OCI-LY7 (cell line): ENCODE data around the gene FRMD6. TPM values are rescaled to one million over a fixed set of nuclear protein-coding genes. Genes with fewer than 3 reads are reported as not detected.
"Not testable (repeated sequence)": the region's sequence is repeated elsewhere in the genome, so short reads cannot be mapped to it uniquely, and the experiment has no call there.

Source experiments
- BruUV-seq: library from RNA; stranded (reverse); fragments of 400-500 nt; replicated peaks from 2 replicates; lab custom pipeline; 2021; lab: Mats Ljungman, UMichigan
- CTCF ChIA-PET: fragments of 300-600 bp; sonication (Branson Sonifier 250); formaldehyde crosslinking; loops from one replicate; lab custom pipeline; 2022; ENCODE audit warnings: antibody characterized with exemption; ENCODE audit not compliant: unreplicated experiment; lab: Charles Lee
- POLR2A ChIA-PET: fragments of 300-600 bp; sonication (Branson Sonifier 250); formaldehyde crosslinking; loops from one replicate; lab custom pipeline; 2022; ENCODE audit warnings: antibody characterized with exemption; lab: Charles Lee
- DNase-seq: peaks from one replicate; pipeline ENCODE4 v3.0.0-alpha.2; 2015; ENCODE audit warnings: low spot score
- H2AFZ ChIP-seq: fragments of 200-600 bp; sonication (generic), shearing (Covaris generic); 2 replicates; pipeline ENCODE4 v1.6.1; 2014; ENCODE audit warnings: mild to moderate bottlenecking, antibody characterized with exemption, low read length, moderate library complexity
- H3K27ac ChIP-seq: fragments of 200-600 bp; sonication (generic); 2 replicates; pipeline ENCODE4 v1.5.1; 2014; ENCODE audit warnings: mixed run types, low read depth, mild to moderate bottlenecking, moderate library complexity, low read length, inconsistent platforms; ENCODE audit not compliant: poor library complexity, severe bottlenecking
- H3K36me3 ChIP-seq: fragments of 200-600 bp; sonication (generic); 2 replicates; pipeline ENCODE4 v1.6.1; 2014; ENCODE audit warnings: mild to moderate bottlenecking, antibody characterized with exemption, low read length, moderate library complexity, mixed read lengths; ENCODE audit not compliant: insufficient read depth
- H3K4me1 ChIP-seq: fragments of 200-600 bp; sonication (generic); 2 replicates; pipeline ENCODE4 v1.5.1; 2014; ENCODE audit warnings: mild to moderate bottlenecking, low read length; ENCODE audit not compliant: insufficient read depth, poor library complexity, severe bottlenecking
- H3K4me2 ChIP-seq: fragments of 200-600 bp; sonication (generic); 2 replicates; pipeline ENCODE4 v1.6.1; 2014; ENCODE audit warnings: mild to moderate bottlenecking, low read length
- H3K4me3 ChIP-seq: fragments of 200-600 bp; sonication (generic); 2 replicates; pipeline ENCODE4 v1.5.1; 2014; ENCODE audit warnings: mild to moderate bottlenecking, low read depth, low read length; ENCODE audit not compliant: poor library complexity, severe bottlenecking
- H3K79me2 ChIP-seq: fragments of 200-600 bp; sonication (generic); 2 replicates; pipeline ENCODE4 v1.6.1; 2016; ENCODE audit warnings: low read depth, mild to moderate bottlenecking, low read length, moderate library complexity, mixed read lengths; ENCODE audit not compliant: insufficient read depth
- H3K9me2 ChIP-seq: fragments of 200-600 bp; sonication (generic); 2 replicates; pipeline ENCODE4 v1.6.1; 2016; ENCODE audit warnings: mild to moderate bottlenecking, low read length, mixed read lengths; ENCODE audit not compliant: insufficient read depth
- H3K9me3 ChIP-seq: fragments of 200-600 bp; sonication (generic); 2 replicates; pipeline ENCODE4 v1.6.1; 2014; ENCODE audit warnings: mild to moderate bottlenecking, mixed run types, low read length, mixed read lengths
- H4K20me1 ChIP-seq: fragments of 200-600 bp; sonication (generic); 2 replicates; pipeline ENCODE4 v1.6.1; 2014; ENCODE audit warnings: mild to moderate bottlenecking, antibody characterized with exemption, low read length, moderate library complexity, mixed read lengths; ENCODE audit not compliant: insufficient read depth
- CTCF ChIP-seq: fragments of 200-600 bp; sonication (generic); conservative IDR thresholded peaks from 2 replicates; pipeline ENCODE4 v1.5.1; 2014; ENCODE audit warnings: mild to moderate bottlenecking, antibody characterized with exemption, low read length, moderate library complexity, mixed read lengths
- EZH2phosphoT487 ChIP-seq: fragments of 200-600 bp; sonication (generic); IDR thresholded peaks from 2 replicates; pipeline ENCODE4 v1.6.1; 2018; ENCODE audit warnings: low read depth, borderline replicate concordance, mild to moderate bottlenecking, mixed run types, antibody characterized with exemption, low read length, moderate library complexity, mixed read lengths
- intact Hi-C: fragments of 100-400 bp; cut with micrococcal nuclease; formaldehyde crosslinking; loops from one replicate; pipeline ENCODE4 v1.10.0; 2022; ENCODE audit not compliant: unreplicated experiment
- total RNA-seq, 2 experiments: library from RNA; depleted of rRNA in 1 of 2; stranded (reverse); fragments of >200 nt in 1 of 2; shearing (Covaris generic) in 1 of 2; gene quantifications; 2 replicates each; pipeline ENCODE4 v1.2.3, GENCODE V29; 2014 to 2022

Gene FRMD6
- total RNA-seq, 2 experiments from 2014 or later: 4.4 to 12.3 TPM

DNA sequence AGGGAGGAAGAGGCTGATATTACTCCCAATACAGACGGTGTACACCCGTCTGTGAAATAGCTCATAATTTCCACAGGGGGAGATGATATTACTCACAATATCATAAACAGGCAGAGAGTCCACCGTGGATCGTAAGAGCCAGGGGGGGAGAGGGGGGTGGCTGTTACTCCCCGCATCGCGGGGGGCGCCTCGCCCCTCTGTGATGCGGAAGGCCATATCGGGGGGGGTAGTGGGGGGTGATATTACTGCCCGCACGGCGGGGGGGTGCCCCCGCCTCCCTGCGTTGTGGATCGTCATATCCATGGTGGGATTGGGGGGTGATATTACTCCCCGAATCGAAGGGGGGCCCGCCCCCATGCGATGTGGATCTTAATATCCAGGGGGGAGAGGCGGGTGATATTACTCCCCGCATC is 91.9 kb downstream of the FRMD6 start:
- intact Hi-C loops: no loop called here
- Histone ChIP-seq H3K79me2 (no peaks in the 10 kb centered on the region), H3K9me3 (no peaks in the 10 kb centered on the region), H3K4me3 (no peak overlapping the region), H3K27ac (no peak overlapping the region), H3K4me2 (no peak overlapping the region), H3K9me2 (no peaks in the 10 kb centered on the region), H3K4me1 (no peaks in the 10 kb centered on the region), H4K20me1 (no peaks in the 10 kb centered on the region), H3K36me3 (no peaks in the 10 kb centered on the region), H2AFZ (no peak overlapping the region)
- no peak for DNase-seq
- TF ChIP-seq CTCF (no peak), EZH2phosphoT487 (no peak)
- ChIA-PET CTCF (no interaction called here), POLR2A (interaction anchor here (0.6 kb wide), 1 partner anchor 320 kb away, joined by 3 read pairs; no protein-coding TSS in a partner anchor)
- no TSS peak for BruUV-seq

GRCh38 chr14:51744372-51745130 is 92.8 kb downstream of the FRMD6 start:
- TF ChIP-seq EZH2phosphoT487: no peak
- no peak for TF ChIP-seq CTCF
- no peaks in the 10 kb centered on the region for H3K9me3 ChIP-seq
- intact Hi-C loops: no loop called here
- H3K36me3 ChIP-seq: no peaks in the 10 kb centered on the region
- DNase-seq: no peak
- H3K27ac ChIP-seq: no peak overlapping the region
- POLR2A ChIA-PET: no interaction called here
- no peak overlapping the region for H3K4me3 ChIP-seq
- CTCF ChIA-PET: no interaction called here
- no peak overlapping the region for H2AFZ ChIP-seq
- BruUV-seq: no TSS peak
- no peak overlapping the region for H3K4me2 ChIP-seq
- no peaks in the 10 kb centered on the region for H3K9me2 ChIP-seq
- H3K4me1 ChIP-seq: no peaks in the 10 kb centered on the region
- no peaks in the 10 kb centered on the region for H3K79me2 ChIP-seq
- H4K20me1 ChIP-seq: no peaks in the 10 kb centered on the region

DNA sequence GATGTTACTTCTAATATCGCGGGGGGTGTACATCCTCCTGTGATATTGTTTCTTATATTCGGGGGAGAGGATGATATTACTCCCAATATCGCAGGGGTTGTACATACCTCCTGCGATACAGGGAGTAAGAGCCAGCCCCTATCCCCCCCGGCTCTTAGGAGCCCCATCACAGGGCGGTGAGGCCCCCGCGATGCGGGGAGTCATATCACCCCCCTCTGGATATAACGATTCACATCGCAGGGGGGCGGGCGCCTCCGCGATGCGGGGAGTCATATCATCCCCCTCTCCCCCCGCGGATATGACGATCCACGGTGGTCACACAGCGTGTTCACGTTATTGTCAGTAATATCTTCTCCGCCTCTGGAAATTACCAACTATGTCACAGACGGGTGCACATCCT is 95.1 kb downstream of the FRMD6 start:
- H3K9me2 ChIP-seq, H2AFZ ChIP-seq, H3K36me3 ChIP-seq, H3K4me2 ChIP-seq, intact Hi-C loops, BruUV-seq, DNase-seq, POLR2A ChIA-PET, H3K79me2 ChIP-seq, CTCF ChIA-PET, H3K27ac ChIP-seq, H3K4me3 ChIP-seq, H3K4me1 ChIP-seq, H3K9me3 ChIP-seq, H4K20me1 ChIP-seq: not testable (repeated sequence)
